Stimulated activated CD4-positive, alpha-beta T cell treated with anti-CD3 and anti-CD28 coated beads, Interleukin-12 subunit alpha, Interleukin-12 subunit beta, amount 100 ng/mL, for 48 hours (primary cell): ENCODE results near the gene DRAP1.

Experiments
- DNase-seq, 3 donors: peaks; one replicate each; pipeline ENCODE4 v3.0.0-alpha.2; 2020; ENCODE audit warnings: low read depth in 2 of 3, low spot score in 1 of 3

Gene DRAP1

GRCh38 chr11:65919141-65919572 lies at the start of gene DRAP1:
TSS of gene DRAP1 (plus strand) at chr11:65919426. CDS start at chr11:65919502, 76 bp downstream.
- DNase-seq: peak; percentile 97 to 99 (median 98)

- no peak for DNase-seq
Observed at GRCh38 chr11:65869643-65870306, 49.5 kb upstream of the DRAP1 start.

GRCh38 chr11:65870307-65870658 lies 48.9 kb upstream of the DRAP1 start:
- no peak for DNase-seq

GRCh38 chr11:65870706-65871681 lies 48.2 kb upstream of the DRAP1 start:
- no peak for DNase-seq

- DNase-seq: no peak
Observed at GRCh38 chr11:65871811-65872548, 47.2 kb upstream of the DRAP1 start.

- DNase-seq: no peak
Observed at GRCh38 chr11:65872586-65873317, 46.5 kb upstream of the DRAP1 start, which contains the start of gene EFEMP2. TSS of gene EFEMP2 (minus strand) at chr11:65872800. CDS start at chr11:65872354, 446 bp downstream.

- DNase-seq: peak; percentile 92 to 99 (median 92)
Observed at GRCh38 chr11:65873318-65874156, 45.7 kb upstream of the DRAP1 start.

GRCh38 chr11:65879617-65880016 lies 39.6 kb upstream of the DRAP1 start, which contains the start of gene CTSW:
TSS of gene CTSW (plus strand) at chr11:65879837. CDS start at chr11:65879855, 18 bp downstream.
- DNase-seq: no peak

- DNase-seq: no peak
Observed at GRCh38 chr11:65880027-65880426, 39.2 kb upstream of the DRAP1 start.

- DNase-seq: no peak
Observed at GRCh38 chr11:65880844-65881421, 38.3 kb upstream of the DRAP1 start.

- no peak for DNase-seq
Observed at GRCh38 chr11:65882120-65883057, 36.8 kb upstream of the DRAP1 start.

GRCh38 chr11:65883058-65883761 lies 36.0 kb upstream of the DRAP1 start:
- no peak for DNase-seq

GRCh38 chr11:65883786-65884715 lies 35.2 kb upstream of the DRAP1 start:
- no peak for DNase-seq

GRCh38 chr11:65884716-65885092 lies 34.5 kb upstream of the DRAP1 start:
- peak; percentile 59 to 78 (median 75) for DNase-seq

GRCh38 chr11:65885231-65885630 lies 34.0 kb upstream of the DRAP1 start:
- no peak for DNase-seq

GRCh38 chr11:65885808-65886536 lies 33.3 kb upstream of the DRAP1 start:
- DNase-seq: no peak
